GM12873 (cell line): Measurements from ENCODE around the gene OR4F15.

Experiments
- TF ChIP-seq, protein P1 (sequence below): IDR thresholded peaks from 2 replicates; pipeline ENCODE4 v1.5.1; 2012; ENCODE audit warnings: low read depth, mild to moderate bottlenecking, moderate library complexity, low read length, control low read depth; ENCODE audit not compliant: insufficient read depth; ENCODE audit errors: missing control alignments

The OR4F15 gene

GRCh38 chr15:101827257-101827656, 15.3 kb downstream of the OR4F15 start:
- TF ChIP-seq, protein P1, sequence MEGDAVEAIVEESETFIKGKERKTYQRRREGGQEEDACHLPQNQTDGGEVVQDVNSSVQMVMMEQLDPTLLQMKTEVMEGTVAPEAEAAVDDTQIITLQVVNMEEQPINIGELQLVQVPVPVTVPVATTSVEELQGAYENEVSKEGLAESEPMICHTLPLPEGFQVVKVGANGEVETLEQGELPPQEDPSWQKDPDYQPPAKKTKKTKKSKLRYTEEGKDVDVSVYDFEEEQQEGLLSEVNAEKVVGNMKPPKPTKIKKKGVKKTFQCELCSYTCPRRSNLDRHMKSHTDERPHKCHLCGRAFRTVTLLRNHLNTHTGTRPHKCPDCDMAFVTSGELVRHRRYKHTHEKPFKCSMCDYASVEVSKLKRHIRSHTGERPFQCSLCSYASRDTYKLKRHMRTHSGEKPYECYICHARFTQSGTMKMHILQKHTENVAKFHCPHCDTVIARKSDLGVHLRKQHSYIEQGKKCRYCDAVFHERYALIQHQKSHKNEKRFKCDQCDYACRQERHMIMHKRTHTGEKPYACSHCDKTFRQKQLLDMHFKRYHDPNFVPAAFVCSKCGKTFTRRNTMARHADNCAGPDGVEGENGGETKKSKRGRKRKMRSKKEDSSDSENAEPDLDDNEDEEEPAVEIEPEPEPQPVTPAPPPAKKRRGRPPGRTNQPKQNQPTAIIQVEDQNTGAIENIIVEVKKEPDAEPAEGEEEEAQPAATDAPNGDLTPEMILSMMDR, result no peak

- TF ChIP-seq, protein P1, result no peak
These were observed 16.8 kb downstream of the OR4F15 start for GRCh38 chr15:101828774-101829173.

DNA sequence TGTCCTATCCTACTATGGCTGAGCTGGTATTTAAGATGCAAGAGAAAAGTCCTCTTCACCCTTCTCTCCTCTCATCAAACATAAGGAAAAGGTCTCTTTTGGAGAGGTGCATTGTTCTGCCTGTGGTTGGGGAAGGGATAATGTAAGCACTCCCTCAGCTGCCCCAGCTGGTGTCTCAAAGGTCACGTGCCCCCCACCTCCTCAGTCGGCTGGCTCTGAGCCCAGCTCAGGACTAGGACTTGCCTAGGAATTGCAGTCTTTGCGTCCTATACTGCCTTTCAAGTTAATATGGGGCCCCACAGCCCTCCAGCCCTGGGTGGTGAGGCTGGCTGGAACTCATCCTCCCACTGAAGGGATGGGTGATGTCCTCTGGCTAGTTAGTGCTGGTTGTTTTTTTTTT, 29.7 kb downstream of the OR4F15 start:
- TF ChIP-seq, protein P1, result no peak

DNA sequence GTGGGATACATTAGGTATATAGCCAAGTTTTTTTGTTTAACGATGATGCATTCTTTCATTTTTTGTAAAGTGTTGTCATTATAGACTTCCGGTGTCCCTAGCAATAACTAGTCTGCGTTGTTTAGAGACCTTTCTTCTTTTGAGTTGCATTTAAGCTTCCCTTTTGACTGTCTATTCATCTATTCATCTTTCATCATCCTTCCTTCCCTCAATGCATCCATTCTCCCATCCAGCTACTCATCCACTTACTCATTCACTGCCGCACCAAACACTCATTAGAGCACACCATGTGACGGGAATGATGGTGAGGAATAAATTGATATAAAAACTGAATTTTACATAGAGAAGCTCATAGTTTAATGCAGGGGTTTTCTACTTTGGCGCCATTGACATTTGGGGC, 32.9 kb downstream of the OR4F15 start:
- TF ChIP-seq, protein P1, result no peak

DNA sequence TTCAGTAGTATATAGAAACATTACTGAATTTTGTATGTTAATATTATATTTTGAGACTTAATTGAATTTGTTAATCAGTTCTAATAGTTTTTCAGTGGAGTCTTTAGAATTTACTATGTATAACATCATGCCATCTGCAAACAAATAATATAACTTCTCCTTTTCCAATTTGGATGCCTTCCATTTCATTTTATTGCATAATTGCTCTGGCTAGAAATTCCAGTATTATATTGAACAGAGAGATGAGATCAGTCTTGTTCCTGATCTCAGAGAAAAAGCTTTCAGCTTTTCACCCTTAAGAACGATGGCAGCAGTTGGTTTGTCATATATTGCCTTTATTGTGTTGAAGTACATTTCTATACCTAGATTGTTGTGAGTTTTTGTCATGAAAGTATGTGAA, 40.4 kb downstream of the OR4F15 start:
- TF ChIP-seq, protein P1, result no peak
